Motor neuron (in vitro differentiated cells): Measurements from ENCODE around the gene NOD1. TPM values are rescaled to one million over a fixed set of nuclear protein-coding genes. Genes with fewer than 3 reads are reported as not detected.
A peak's percentile ranks its signal among the peaks of the same experiment; 100 is the strongest.

Source experiments
- ATAC-seq, 8 experiments: fragments of 200-7000 bp; cut with Tn5 transposase; replicated peaks in 6 of 8; 2 replicates each; pipeline ENCODE4 v1.8.0; 2021; ENCODE audit warnings: mild to moderate bottlenecking in 8 of 8, moderate library complexity in 8 of 8
- H3K27ac ChIP-seq, 2 donors: fragments of 250-450 bp; sonication (Bioruptor Pico); 2 replicates each; pipeline ENCODE4 v1.9.0; 2021; ENCODE audit warnings: antibody characterized with exemption in 2 of 2, mild to moderate bottlenecking in 2 of 2, moderate library complexity in 1 of 2
- H3K4me1 ChIP-seq, 2 donors: fragments of 250-450 bp; sonication (Bioruptor Pico); replicated peaks in 1 of 2; 2 replicates each; pipeline ENCODE4 v1.6.1; 2021; ENCODE audit warnings: antibody characterized with exemption in 2 of 2, mild to moderate bottlenecking in 2 of 2, moderate library complexity in 1 of 2
- H3K4me3 ChIP-seq, 5 donors: fragments of 250-450 bp; sonication (Bioruptor Pico); 2 replicates each; pipeline ENCODE4 v1.9.0; 2021; ENCODE audit warnings: antibody characterized with exemption in 5 of 5, mild to moderate bottlenecking in 5 of 5, moderate library complexity in 4 of 5
- whole genome bisulfite sequencing, 10 experiments: fragments of 450-650 bp; shearing (Covaris generic); methylation state at CpG; one replicate each; pipeline ENCODE4 v1.0.0; 2022; 5-methylcytosine and 5-hydroxymethylcytosine counted together
- in situ Hi-C, 9 experiments: fragments of 400-800 bp; cut with MboI; loops; one replicate each; pipeline ENCODE4 v1.15.0; 2021; ENCODE audit warnings: low sequenced_read_pairs in 9 of 9, low pct_unique_long_range_greater_than_20kb in 2 of 9; ENCODE audit not compliant: unreplicated experiment in 9 of 9
- total RNA-seq, 8 experiments: library from RNA; unstranded; fragments of 300-600 nt; gene quantifications; 2 replicates each; pipeline versions ENCODE4 v1.2.3 to v1.2.4, GENCODE V29; 2022

The NOD1 gene
- total RNA-seq, 8 experiments from 2014 or later, result 1.4 to 10.1 (median 5.5) TPM

DNA sequence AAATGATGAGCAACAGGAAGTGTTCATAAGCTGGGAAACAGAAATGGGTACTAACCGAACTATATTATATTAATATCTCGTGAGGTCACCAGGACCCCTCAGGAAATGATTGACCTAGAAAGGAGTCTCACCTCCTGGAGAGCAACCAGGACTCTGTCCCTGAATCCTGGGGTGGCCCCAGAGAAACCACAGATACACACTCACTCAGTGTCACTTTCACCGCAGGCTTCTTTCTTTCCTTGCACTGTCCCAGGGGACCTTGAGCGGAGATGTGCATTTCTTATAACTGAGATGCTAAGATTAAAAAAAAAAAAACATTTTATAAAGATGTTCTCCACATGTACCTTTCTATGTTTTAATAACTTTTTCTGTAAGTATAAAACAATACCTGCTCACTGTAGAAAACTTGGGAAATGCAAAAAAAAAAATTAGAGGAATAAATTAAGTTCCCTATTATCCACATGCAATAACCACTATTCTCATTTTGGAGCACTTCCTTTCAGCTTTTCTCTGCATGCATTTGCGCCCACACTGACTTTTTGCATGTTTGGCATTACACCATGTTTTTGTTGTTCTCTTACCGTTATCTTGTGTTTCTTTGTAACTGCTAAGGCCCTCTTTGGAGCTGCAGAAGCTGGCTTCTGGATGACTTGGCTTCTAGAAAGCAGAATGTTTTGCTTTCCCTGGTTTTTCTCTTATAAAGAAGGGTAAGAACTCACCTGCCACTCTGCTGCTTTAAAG lies 15.0 kb downstream of the NOD1 start:
- Histone ChIP-seq H3K4me3 (no peak overlapping the region), H3K4me1 (peaks cover 6 to 12% of the 10 kb centered on the region in 2 donors), H3K27ac (no peak overlapping the region)
- no peak for ATAC-seq
- in situ Hi-C loops, result no loop called here
- WGBS, 10 experiments, result 71 to 95% (median 82%) methylated on average over 2 to 6 of the region's 6 CpGs; no CpG with 5 or more reads in 1 of the 10 experiments

GRCh38 chr7:30462179-30462578 lies 16.4 kb downstream of the NOD1 start:
- no peak for ATAC-seq
- WGBS, 10 experiments, result 83 to 100% (median 100%) methylated on average over 1 of the region's 1 CpG; no CpG with 5 or more reads in 1 of the 10 experiments
- Histone ChIP-seq H3K4me3 (no peak overlapping the region), H3K4me1 (peaks cover 6 to 12% of the 10 kb centered on the region in 2 donors), H3K27ac (no peak overlapping the region)
- in situ Hi-C loops, result no loop called here

DNA sequence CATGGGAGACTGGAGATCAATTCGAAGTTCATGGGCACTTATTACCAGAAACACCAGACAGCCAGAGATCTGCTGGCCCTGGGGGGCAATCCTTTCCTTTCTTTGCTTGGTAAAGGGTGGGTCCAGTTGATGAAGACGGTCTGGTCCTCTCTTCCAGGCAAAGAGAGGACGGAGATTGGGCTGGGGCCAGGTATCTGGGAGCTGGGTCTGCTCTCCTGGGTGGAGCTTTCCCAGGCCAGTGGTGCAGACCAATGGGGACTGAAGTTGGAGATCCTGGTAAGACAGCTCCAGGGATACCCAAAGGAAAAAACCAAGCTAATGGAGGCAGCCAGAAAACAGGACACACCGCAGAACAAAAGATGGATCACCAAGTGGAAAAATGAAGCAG lies 18.3 kb downstream of the NOD1 start:
- no peak overlapping the region for H3K4me3 ChIP-seq
- peaks cover 6 to 12% of the 10 kb centered on the region in 2 donors for H3K4me1 ChIP-seq
- H3K27ac ChIP-seq, result no peak overlapping the region
- WGBS, 10 experiments, result 20 to 95% (median 87%) methylated on average over 1 to 3 of the region's 4 CpGs; no CpG with 5 or more reads in 4 of the 10 experiments
- in situ Hi-C loops, result no loop called here
- ATAC-seq, result peak in 2 of 8 experiments; percentile 3 to 9

GRCh38 chr7:30459591-30460245 lies 18.9 kb downstream of the NOD1 start:
- H3K27ac ChIP-seq, result no peak overlapping the region
- H3K4me3 ChIP-seq, result no peak overlapping the region
- peak; percentile 49 to 92 (median 72) for ATAC-seq
- H3K4me1 ChIP-seq, result peaks cover 6 to 12% of the 10 kb centered on the region in 2 donors
- WGBS, 10 experiments, result 0 to 65% (median 44%) methylated on average over 1 to 9 of the region's 9 CpGs; no CpG with 5 or more reads in 2 of the 10 experiments
- in situ Hi-C loops, result no loop called here

DNA sequence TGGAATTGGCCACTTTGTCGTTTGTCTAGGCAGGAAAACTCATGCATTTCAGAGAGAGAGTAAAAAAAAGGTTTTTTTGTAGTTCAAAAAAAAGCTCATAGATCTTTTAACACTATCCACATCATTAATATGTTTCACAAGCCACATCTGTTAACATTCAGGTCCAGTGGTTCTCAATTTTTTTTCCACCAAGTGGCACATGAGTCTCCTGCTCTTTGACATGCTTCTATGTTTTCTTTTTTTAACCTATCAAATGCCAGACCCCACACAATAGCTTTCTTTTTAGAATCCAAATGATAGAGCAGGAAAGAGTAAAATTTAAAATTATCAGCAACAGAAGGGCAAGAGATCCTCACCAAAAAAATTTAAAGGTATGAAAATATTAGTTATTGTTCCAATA lies 20.3 kb downstream of the NOD1 start:
- 0 to 88% (median 25%) methylated on average over 1 of the region's 1 CpG; no CpG with 5 or more reads in 3 of the 10 experiments for WGBS, 10 experiments
- no peak for ATAC-seq
- H3K27ac ChIP-seq, result no peak overlapping the region
- H3K4me3 ChIP-seq, result no peak overlapping the region
- in situ Hi-C loops, result no loop called here
- peaks cover 6 to 12% of the 10 kb centered on the region in 2 donors for H3K4me1 ChIP-seq

DNA sequence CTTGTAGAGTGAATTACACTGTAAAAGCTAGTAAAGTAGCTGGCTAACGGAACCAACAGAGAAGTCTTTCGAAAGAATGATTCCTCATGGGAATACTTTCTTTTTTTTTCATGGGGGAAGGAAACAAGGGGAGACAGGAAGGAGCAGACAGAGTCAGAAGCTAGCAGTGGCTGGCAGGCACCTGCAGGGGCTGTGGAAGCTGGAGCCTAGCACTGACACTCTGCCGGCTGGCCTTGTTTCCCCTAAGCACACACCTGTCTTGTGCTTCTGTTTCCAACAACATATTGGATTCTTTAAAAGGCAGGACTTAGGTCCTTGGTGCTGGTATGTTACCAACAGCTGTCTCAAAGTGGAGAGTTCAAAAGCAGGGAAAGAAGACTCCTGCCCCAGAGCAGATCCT lies 24.7 kb downstream of the NOD1 start:
- no peaks in the 10 kb centered on the region for H3K4me1 ChIP-seq
- no peak for ATAC-seq
- H3K27ac ChIP-seq, result no peak overlapping the region
- WGBS, 10 experiments, result 71 to 100% (median 86%) methylated on average over 1 to 3 of the region's 3 CpGs; no CpG with 5 or more reads in 3 of the 10 experiments
- in situ Hi-C loops, result no loop called here
- H3K4me3 ChIP-seq, result no peak overlapping the region

GRCh38 chr7:30453016-30453415 lies 25.6 kb downstream of the NOD1 start:
- in situ Hi-C loops, result no loop called here
- WGBS, 10 experiments, result 71 to 100% (median 95%) methylated on average over 1 to 3 of the region's 8 CpGs; no CpG with 5 or more reads in 5 of the 10 experiments

DNA sequence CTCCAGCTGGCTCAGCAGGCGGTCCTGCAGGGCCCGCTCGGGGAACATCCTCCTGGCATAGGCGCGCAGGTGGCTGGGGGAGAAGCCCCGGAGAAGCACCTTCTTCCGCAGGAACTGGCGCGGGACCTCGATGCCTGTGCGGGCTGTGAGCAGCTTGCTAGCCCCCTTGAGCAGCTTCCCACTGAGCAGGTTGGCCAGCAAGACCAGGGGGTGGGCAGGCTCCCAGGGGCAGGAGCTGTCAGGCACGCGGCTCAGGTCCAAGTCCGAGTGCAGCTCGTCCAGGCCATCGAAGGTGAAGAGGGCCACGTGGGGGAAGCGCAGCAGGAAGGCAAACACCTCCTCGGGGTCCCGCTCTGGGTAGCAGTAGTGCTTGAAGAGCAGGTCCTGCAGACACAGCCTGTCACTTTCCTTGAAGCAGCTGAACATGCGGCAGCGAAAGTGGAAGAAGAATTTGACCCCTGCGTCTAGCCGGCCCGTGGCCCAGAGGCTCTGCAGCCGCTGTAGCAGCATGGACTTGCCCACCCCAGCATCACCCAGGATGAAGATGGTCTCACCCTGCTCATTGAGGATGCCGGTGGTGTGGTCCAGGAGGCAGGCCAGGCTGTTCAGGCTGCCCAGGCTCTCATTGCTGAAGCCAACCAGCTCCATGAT lies 26.2 kb downstream of the NOD1 start:
- 90 to 100% (median 98%) methylated on average over 2 to 9 of the region's 27 CpGs; no CpG with 5 or more reads in 4 of the 10 experiments for WGBS, 10 experiments
- H3K4me1 ChIP-seq, result no peaks in the 10 kb centered on the region
- no peak overlapping the region for H3K4me3 ChIP-seq
- in situ Hi-C loops, result no loop called here
- no peak for ATAC-seq
- H3K27ac ChIP-seq, result no peak overlapping the region

More at GRCh38 chr7:30453016-30453415, 25.6 kb downstream of the NOD1 start:
- Histone ChIP-seq H3K27ac (no peak overlapping the region), H3K4me1 (no peaks in the 10 kb centered on the region), H3K4me3 (no peak overlapping the region)
- ATAC-seq, result no peak

GRCh38 chr7:30451539-30452279 lies 26.9 kb downstream of the NOD1 start:
- H3K4me3 ChIP-seq, result no peak overlapping the region
- H3K27ac ChIP-seq, result no peak overlapping the region
- in situ Hi-C loops, result no loop called here
- no peaks in the 10 kb centered on the region for H3K4me1 ChIP-seq
- no peak for ATAC-seq
- 20 to 100% (median 82%) methylated on average over 1 to 16 of the region's 29 CpGs; no CpG with 5 or more reads in 3 of the 10 experiments for WGBS, 10 experiments

DNA sequence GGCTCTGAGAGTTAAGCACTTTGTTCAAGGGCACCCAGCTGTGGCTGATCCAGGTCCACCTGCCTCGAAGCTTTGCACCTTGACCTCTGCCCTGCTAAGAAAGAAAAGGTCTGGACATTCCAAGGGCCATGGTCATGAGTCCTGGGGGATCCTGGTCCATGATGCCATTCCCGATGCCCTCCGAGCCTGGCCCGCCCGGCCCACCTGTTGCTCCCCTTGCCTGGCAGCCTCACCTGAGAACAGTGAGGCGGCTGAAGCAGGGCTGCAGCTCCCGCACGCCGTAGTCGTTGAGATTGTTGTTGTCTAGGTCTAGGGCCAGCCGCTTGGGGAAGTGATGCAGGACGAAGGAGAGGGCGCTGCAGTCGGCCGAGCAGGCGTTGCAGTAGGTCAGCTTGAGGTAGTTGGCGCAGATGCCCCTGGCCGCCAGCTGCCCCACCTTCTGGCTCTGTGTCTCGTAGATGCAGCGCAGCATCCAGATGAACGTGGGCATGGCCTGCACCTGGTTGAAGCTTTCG lies 27.5 kb downstream of the NOD1 start:
- in situ Hi-C loops, result no loop called here
- Histone ChIP-seq H3K4me1 (no peaks in the 10 kb centered on the region), H3K27ac (no peak overlapping the region), H3K4me3 (no peak overlapping the region)
- no peak for ATAC-seq
- WGBS, 10 experiments, result 60 to 100% (median 97%) methylated on average over 1 to 6 of the region's 22 CpGs; no CpG with 5 or more reads in 7 of the 10 experiments

- 17 to 75% (median 56%) methylated on average over 1 to 4 of the region's 6 CpGs; no CpG with 5 or more reads in 1 of the 10 experiments for WGBS, 10 experiments
- Histone ChIP-seq H3K27ac (no peak overlapping the region), H3K4me3 (no peak overlapping the region), H3K4me1 (no peaks in the 10 kb centered on the region)
- peak in 3 of 8 experiments; percentile 89 to 93 (median 90) for ATAC-seq
- in situ Hi-C loops, result no loop called here
These were observed 28.2 kb downstream of the NOD1 start for GRCh38 chr7:30450240-30450982.
